Retinal pigment epithelial cell (primary cell): ENCODE results near the gene RPS29.

Source experiments
- DNase-seq: peaks from one replicate; pipeline ENCODE4 v3.0.0-alpha.2; 2010; ENCODE audit warnings: low read depth
- H3K4me3 ChIP-seq: 2 replicates; pipeline ENCODE4 v1.5.1; 2011; ENCODE audit warnings: mild to moderate bottlenecking, low read length, control low read depth, moderate library complexity
- CTCF ChIP-seq: conservative IDR thresholded peaks from 2 replicates; pipeline ENCODE4 v1.5.1; 2011; ENCODE audit warnings: low read depth, low read length, control low read depth, inconsistent platforms

The RPS29 gene

GRCh38 chr14:49585803-49586672, at the start of gene RPS29:
RPS29 (minus strand) TSS chr14:49586380; CDS start chr14:49586346, 34 bp downstream.
- TF ChIP-seq CTCF: no peak
- H3K4me3 ChIP-seq: peak within 1 kb of the TSS; percentile 99
- DNase-seq: peak; percentile 97

GRCh38 chr14:49634547-49635334, 48.6 kb upstream of the RPS29 start, which contains the start of gene DNAAF2:
DNAAF2 (minus strand) TSS chr14:49635244; CDS start chr14:49635149, 95 bp downstream.
- peak within 1 kb of the TSS; percentile 92 for H3K4me3 ChIP-seq
- no peak for TF ChIP-seq CTCF
- peak; percentile 62 for DNase-seq

GRCh38 chr14:49633640-49634546, 47.7 kb upstream of the RPS29 start:
- peak overlapping the region; percentile 92 for H3K4me3 ChIP-seq
- TF ChIP-seq CTCF: peak; percentile 69
- peak; percentile 85 for DNase-seq

GRCh38 chr14:49623941-49624839, 38.0 kb upstream of the RPS29 start:
- no peak for DNase-seq
- H3K4me3 ChIP-seq: no peak overlapping the region
- no peak for TF ChIP-seq CTCF

GRCh38 chr14:49623387-49623786, 37.2 kb upstream of the RPS29 start:
- peak overlapping the region; percentile 98 for H3K4me3 ChIP-seq
- TF ChIP-seq CTCF: no peak
- no peak for DNase-seq
